Kidney epithelial cell (primary cell): ENCODE results near the gene TECR. TPM values are rescaled to one million over a fixed set of nuclear protein-coding genes. Genes with fewer than 3 reads are reported as not detected.
"Not testable (repeated sequence)": the region's sequence is repeated elsewhere in the genome, so short reads cannot be mapped to it uniquely, and the experiment has no call there.

Experiments used
- DNase-seq: peaks from one replicate; pipeline ENCODE4 v3.0.0-alpha.2; 2010; ENCODE audit warnings: low read depth
- H3K27me3 ChIP-seq: 2 replicates; pipeline ENCODE4 v1.6.0; 2011; ENCODE audit warnings: low read length; ENCODE audit not compliant: control insufficient read depth, insufficient read depth
- H3K36me3 ChIP-seq: 2 replicates; pipeline ENCODE4 v1.5.1; 2011; ENCODE audit warnings: low read length; ENCODE audit not compliant: control insufficient read depth, insufficient read depth
- H3K4me3 ChIP-seq: 2 replicates; pipeline ENCODE4 v1.5.1; 2011; ENCODE audit warnings: low read depth, mild to moderate bottlenecking, control low read depth, low read length
- total RNA-seq: library from RNA; depleted of rRNA; stranded (reverse); fragments of >200 nt; gene quantifications from 2 replicates; pipeline ENCODE4 v1.2.3, GENCODE V29; 2015
- TF ChIP-seq, protein P1 (sequence below): IDR thresholded peaks from 2 replicates; pipeline ENCODE4 v1.5.1; 2011; ENCODE audit warnings: mild to moderate bottlenecking, moderate library complexity, low read length, control low read depth, inconsistent platforms; ENCODE audit not compliant: insufficient read depth, poor library complexity, severe bottlenecking

The TECR gene
- total RNA-seq, 1 donor from 2014 or later: 55.0 TPM

- no peaks in the 10 kb centered on the region for H3K27me3 ChIP-seq
- no peak overlapping the region for H3K4me3 ChIP-seq
- TF ChIP-seq, protein P1, sequence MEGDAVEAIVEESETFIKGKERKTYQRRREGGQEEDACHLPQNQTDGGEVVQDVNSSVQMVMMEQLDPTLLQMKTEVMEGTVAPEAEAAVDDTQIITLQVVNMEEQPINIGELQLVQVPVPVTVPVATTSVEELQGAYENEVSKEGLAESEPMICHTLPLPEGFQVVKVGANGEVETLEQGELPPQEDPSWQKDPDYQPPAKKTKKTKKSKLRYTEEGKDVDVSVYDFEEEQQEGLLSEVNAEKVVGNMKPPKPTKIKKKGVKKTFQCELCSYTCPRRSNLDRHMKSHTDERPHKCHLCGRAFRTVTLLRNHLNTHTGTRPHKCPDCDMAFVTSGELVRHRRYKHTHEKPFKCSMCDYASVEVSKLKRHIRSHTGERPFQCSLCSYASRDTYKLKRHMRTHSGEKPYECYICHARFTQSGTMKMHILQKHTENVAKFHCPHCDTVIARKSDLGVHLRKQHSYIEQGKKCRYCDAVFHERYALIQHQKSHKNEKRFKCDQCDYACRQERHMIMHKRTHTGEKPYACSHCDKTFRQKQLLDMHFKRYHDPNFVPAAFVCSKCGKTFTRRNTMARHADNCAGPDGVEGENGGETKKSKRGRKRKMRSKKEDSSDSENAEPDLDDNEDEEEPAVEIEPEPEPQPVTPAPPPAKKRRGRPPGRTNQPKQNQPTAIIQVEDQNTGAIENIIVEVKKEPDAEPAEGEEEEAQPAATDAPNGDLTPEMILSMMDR: no peak
- DNase-seq: no peak
- peaks cover 2% of the 10 kb centered on the region for H3K36me3 ChIP-seq
Measured at GRCh38 chr19:14496834-14497227, 32.6 kb upstream of the TECR start.

- TF ChIP-seq, protein P1: no peak
- H3K27me3 ChIP-seq: no peaks in the 10 kb centered on the region
- peaks cover 2% of the 10 kb centered on the region for H3K36me3 ChIP-seq
- DNase-seq: no peak
- H3K4me3 ChIP-seq: no peak overlapping the region
Measured at GRCh38 chr19:14497228-14497921, 32.0 kb upstream of the TECR start.

GRCh38 chr19:14502334-14503092 is 26.9 kb upstream of the TECR start:
- Histone ChIP-seq H3K4me3 (no peak overlapping the region), H3K27me3 (no peaks in the 10 kb centered on the region), H3K36me3 (no peaks in the 10 kb centered on the region)
- TF ChIP-seq, protein P1: no peak
- DNase-seq: no peak

DNA sequence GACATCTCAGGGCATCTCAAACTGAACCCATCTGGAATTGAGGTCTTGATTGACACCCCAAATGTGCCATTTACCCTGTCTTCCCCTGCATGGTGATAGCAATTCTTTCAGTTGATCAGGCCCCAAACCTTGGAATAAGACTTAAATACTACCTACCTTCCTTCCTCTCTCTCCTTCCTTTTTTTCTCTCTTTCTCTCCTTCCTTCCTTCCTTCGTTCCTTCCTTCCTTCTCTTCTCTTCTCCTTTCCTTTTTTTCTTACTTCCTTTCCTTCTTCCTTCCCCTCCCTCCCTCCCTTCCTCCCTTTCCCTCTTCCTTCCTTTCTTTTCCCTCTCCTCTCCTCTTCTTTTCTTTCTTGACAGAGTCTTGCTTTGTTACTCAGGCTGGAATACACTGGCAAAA is 26.1 kb upstream of the TECR start:
- H3K4me3 ChIP-seq: no peak overlapping the region
- TF ChIP-seq, protein P1: no peak
- no peak for DNase-seq
- no peaks in the 10 kb centered on the region for H3K27me3 ChIP-seq
- no peaks in the 10 kb centered on the region for H3K36me3 ChIP-seq

DNA sequence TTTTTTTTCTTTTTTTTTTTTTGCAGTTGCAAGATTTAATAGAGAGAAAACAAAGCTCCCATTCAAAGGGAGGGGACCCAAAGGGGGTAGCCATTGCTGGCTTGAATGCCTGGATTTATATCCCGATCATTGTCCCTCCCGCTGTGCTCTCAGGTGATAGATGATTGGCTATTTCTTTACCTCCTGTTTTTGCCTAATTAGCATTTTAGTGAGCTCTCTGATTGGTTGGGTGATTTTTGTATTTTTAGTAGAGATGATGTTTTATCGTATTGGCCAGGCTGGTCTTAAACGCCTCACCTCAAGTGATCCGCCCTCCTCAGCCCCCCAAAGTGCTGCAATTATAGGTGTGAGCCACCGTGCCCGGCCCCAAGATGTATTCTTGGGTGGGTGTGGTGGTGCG is 24.8 kb upstream of the TECR start:
- H3K4me3 ChIP-seq, H3K27me3 ChIP-seq, H3K36me3 ChIP-seq, DNase-seq: not testable (repeated sequence)

DNA sequence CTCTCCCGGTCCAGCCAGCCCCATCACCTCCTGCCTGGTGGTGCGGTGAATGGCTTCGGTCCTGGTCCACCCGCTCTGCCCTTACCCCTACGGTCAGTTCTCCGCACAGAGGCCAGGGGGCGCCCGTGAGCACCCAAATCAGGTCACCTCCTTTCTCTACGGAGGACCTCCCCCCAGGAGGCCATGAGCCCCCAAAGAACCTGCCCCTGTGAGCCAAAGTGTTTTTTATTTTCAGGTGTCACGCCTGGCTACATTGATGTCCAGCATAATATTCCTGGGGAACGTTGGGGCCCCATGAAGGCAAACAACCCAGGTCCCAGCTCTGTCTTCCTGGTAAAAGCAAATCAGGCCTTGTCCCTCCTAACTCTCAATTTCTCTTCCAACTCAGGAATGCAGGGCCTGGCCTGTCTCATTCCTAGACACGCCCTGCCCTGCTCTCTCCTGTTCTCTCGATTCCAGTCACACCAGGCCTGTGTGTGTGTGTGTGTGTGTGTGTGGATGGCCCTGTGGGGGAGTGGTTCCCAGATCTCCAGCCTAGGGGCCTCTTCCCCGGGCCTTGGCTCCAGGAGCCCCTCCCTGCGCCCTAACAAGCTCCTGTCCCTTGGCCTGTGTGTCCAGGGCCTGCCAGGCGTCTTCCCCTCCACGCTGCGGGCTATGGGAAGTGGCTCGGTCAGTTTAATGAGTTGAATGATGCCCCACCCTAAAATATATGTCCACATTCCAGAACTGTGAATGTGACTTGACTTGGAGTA is 23.7 kb upstream of the TECR start:
- Histone ChIP-seq H3K36me3 (no peaks in the 10 kb centered on the region), H3K4me3 (no peak overlapping the region), H3K27me3 (no peaks in the 10 kb centered on the region)
- no peak for DNase-seq
- TF ChIP-seq, protein P1: peak; percentile 93
